K562 (cell line): ENCODE measurements around the gene KASH5. TPM values are rescaled to one million over a fixed set of nuclear protein-coding genes. Genes with fewer than 3 reads are reported as not detected.

Experiments used
- BRF2 ChIP-seq: IDR thresholded peaks from 3 replicates; pipeline ENCODE4 v1.6.1; 2011; ENCODE audit warnings: borderline replicate concordance, mild to moderate bottlenecking; ENCODE audit not compliant: insufficient read length, insufficient read depth
- DMBX1 ChIP-seq: fragments of 250-450 bp; sonication (Bioruptor Pico); IDR thresholded peaks from 2 replicates; pipeline ENCODE4 v1.8.0; 2022; ENCODE audit warnings: inconsistent platforms, mild to moderate bottlenecking, moderate library complexity, borderline replicate concordance
- ETS1 ChIP-seq: conservative IDR thresholded peaks from 2 replicates; pipeline ENCODE4 v1.6.1; 2011; ENCODE audit warnings: low read depth, mild to moderate bottlenecking, low read length; ENCODE audit not compliant: control insufficient read depth
- ETV6 ChIP-seq, 3 experiments: fragments of 150-350 bp in 1 of 3; sonication (generic) in 1 of 3; formaldehyde crosslinking in 1 of 3; IDR thresholded peaks; 2 replicates each; pipeline versions ENCODE4 v1.6.1 to v1.8.0; 2014 to 2022; ENCODE audit warnings: borderline replicate concordance in 2 of 3, low read depth in 2 of 3, antibody characterized with exemption in 1 of 3, low read length in 1 of 3, mild to moderate bottlenecking in 1 of 3, missing genetic modification reagents in 1 of 3
- HBP1 ChIP-seq: fragments of 450-650 bp; formaldehyde crosslinking; IDR thresholded peaks from 2 replicates; pipeline ENCODE4 v1.4.0; 2022; ENCODE audit warnings: missing genetic modification characterization
- ILK ChIP-seq: fragments of 450-650 bp; IDR thresholded peaks from 2 replicates; pipeline ENCODE4 v1.6.1; 2016; ENCODE audit warnings: missing genetic modification characterization, low read depth, mild to moderate bottlenecking, missing compliant biosample characterization, moderate library complexity, borderline replicate concordance
- JUND ChIP-seq, 2 experiments: IDR thresholded peaks; 2 replicates in 1 of 2; 3 replicates in 1 of 2; pipeline ENCODE4 v1.6.1; 2011; ENCODE audit warnings: borderline replicate concordance in 2 of 2, low read depth in 2 of 2, low read length in 2 of 2, improper control_type of control experiment in 1 of 2, missing biosample characterization in 1 of 2, missing genetic modification characterization in 1 of 2, missing genetic modification reagents in 1 of 2
- KHSRP ChIP-seq: fragments of 450-650 bp; IDR thresholded peaks from 2 replicates; pipeline ENCODE4 v1.6.1; 2017
- KLF16 ChIP-seq: IDR thresholded peaks from 2 replicates; pipeline ENCODE4 v1.6.1; 2016; ENCODE audit warnings: antibody characterized with exemption
- LCOR ChIP-seq: sonication (generic); formaldehyde crosslinking; IDR thresholded peaks from 2 replicates; pipeline ENCODE4 v1.8.0; 2022; ENCODE audit warnings: mild to moderate bottlenecking, missing genetic modification reagents
- MCM5 ChIP-seq: fragments of 450-650 bp; IDR thresholded peaks from 2 replicates; pipeline ENCODE4 v1.6.1; 2016; ENCODE audit warnings: low read depth
- NONO ChIP-seq, 2 experiments: fragments of 200-400 bp in 1 of 2; fragments of 450-650 bp in 1 of 2; formaldehyde crosslinking in 1 of 2; IDR thresholded peaks; 2 replicates each; pipeline ENCODE4 v1.6.1; 2017; ENCODE audit warnings: low read depth in 2 of 2, mild to moderate bottlenecking in 2 of 2, moderate library complexity in 2 of 2, low read length in 1 of 2
- PPARD ChIP-seq: fragments of 250-450 bp; sonication (Bioruptor Pico); IDR thresholded peaks from 2 replicates; pipeline ENCODE4 v1.8.0; 2022; ENCODE audit warnings: inconsistent platforms, mild to moderate bottlenecking, moderate library complexity
- RAD51 ChIP-seq: fragments of 450-650 bp; IDR thresholded peaks from 2 replicates; pipeline ENCODE4 v1.7.1; 2016; ENCODE audit warnings: low read depth, mild to moderate bottlenecking, borderline replicate concordance
- RFX5 ChIP-seq: IDR thresholded peaks from 2 replicates; pipeline ENCODE4 v1.6.1; 2011; ENCODE audit warnings: low read depth, mild to moderate bottlenecking, improper control_type of control experiment, low read length
- SETDB1 ChIP-seq: IDR thresholded peaks from one replicate; pipeline ENCODE4 v1.6.1; 2012; ENCODE audit warnings: low read length, control low read depth, inconsistent platforms
- SIX5 ChIP-seq, 2 experiments: IDR thresholded peaks; 2 replicates each; pipeline ENCODE4 v1.6.1; 2011; ENCODE audit warnings: low read length in 2 of 2, borderline replicate concordance in 1 of 2, low read depth in 1 of 2, mild to moderate bottlenecking in 1 of 2, moderate library complexity in 1 of 2; ENCODE audit not compliant: insufficient read depth in 1 of 2
- SMARCB1 ChIP-seq: IDR thresholded peaks from 2 replicates; pipeline ENCODE4 v1.6.1; 2011; ENCODE audit warnings: improper control_type of control experiment, low read depth; ENCODE audit not compliant: insufficient read length
- SRSF1 ChIP-seq: fragments of 200-400 bp; formaldehyde crosslinking; IDR thresholded peaks from 2 replicates; pipeline ENCODE4 v1.6.1; 2017; ENCODE audit warnings: mild to moderate bottlenecking, low read depth, low read length, moderate library complexity
- VEZF1 ChIP-seq: fragments of 200-800 bp; sonication (Bioruptor generic); IDR thresholded peaks from 2 replicates; pipeline ENCODE4 v1.6.1; 2017; ENCODE audit warnings: missing genetic modification characterization, missing compliant biosample characterization
- ZNF212 ChIP-seq: fragments of 450-650 bp; formaldehyde crosslinking; IDR thresholded peaks from 2 replicates; pipeline ENCODE4 v1.4.0; 2020; ENCODE audit warnings: mild to moderate bottlenecking
- ZNF217 ChIP-seq: sonication (generic); formaldehyde crosslinking; IDR thresholded peaks from 2 replicates; pipeline ENCODE4 v1.8.0; 2022; ENCODE audit warnings: mild to moderate bottlenecking, missing genetic modification reagents
- polyA plus RNA-seq, 8 experiments: library from polyadenylated mRNA; depleted of rRNA in 4 of 8; stranded (reverse) in 5 of 8; unstranded in 3 of 8; fragments of >200 nt; fragmentation: Nextera tagmentation in 2 of 8; fragmentation: Illumina TruSeq in 1 of 8; extraction: Ambion mirVana in 2 of 8; extraction: Trizol in 1 of 8; gene quantifications; 2 replicates each; pipeline versions ENCODE4 v1.2.1 to v1.2.3, GENCODE V29; 2011 to 2014; ENCODE audit warnings: inconsistent platforms in 1 of 8, missing spikeins in 1 of 8
- total RNA-seq, 7 experiments: library from RNA; depleted of rRNA in 6 of 7; stranded (reverse); fragments of >200 nt in 6 of 7; fragmentation: Illumina TruSeq in 2 of 7; extraction: Trizol in 2 of 7; gene quantifications; 2 replicates each; pipeline versions ENCODE4 v1.2.1 to v1.2.3, GENCODE V29; 2011 to 2021; ENCODE audit warnings: low replicate concordance in 1 of 7

KASH5 gene
- total and polyA plus RNA-seq, 9 of the 15 experiments (the other 6 are each of a cell fraction or from before 2014, with no cell fraction given) = 0.07 to 0.84 (median 0.34) TPM; not detected in 1

- no peak for TF ChIP-seq ZNF217 (CRISPR knock-in tag)
- TF ChIP-seq RAD51 = no peak
- TF ChIP-seq NONO (IDR thresholded peaks at IDR 0.05; ENCODE audit: low read depth in 2 of 2, low read length in 1 of 2) = no peak
- no peak for TF ChIP-seq DMBX1 (CRISPR knock-in tag)
- no peak for TF ChIP-seq SETDB1
- TF ChIP-seq PPARD = no peak
- TF ChIP-seq ETS1 = 0 out of 2 replicates have a peak, but pooled peaks have one; percentile 38
- TF ChIP-seq JUND (IDR thresholded peaks at IDR 0.05; ENCODE audit: borderline replicate concordance, low read depth, low read length) = no peak
- no peak for TF ChIP-seq JUND (tag; IDR thresholded peaks at IDR 0.05; ENCODE audit: borderline replicate concordance, low read depth, low read length)
- TF ChIP-seq KHSRP = no peak
- TF ChIP-seq KLF16 = no peak
- TF ChIP-seq VEZF1 = no peak; the same call in 1 of the 2 replicates
- TF ChIP-seq SIX5 (IDR thresholded peaks at IDR 0.05; ENCODE audit: borderline replicate concordance in 1 of 2, insufficient read depth in 1 of 2, low read depth in 1 of 2, low read length in 2 of 2) = no peak
- TF ChIP-seq SMARCB1 = no peak
- TF ChIP-seq HBP1 (CRISPR knock-in tag) = no peak
- no peak for TF ChIP-seq ZNF212
- no peak for TF ChIP-seq BRF2
- TF ChIP-seq ETV6 (IDR thresholded peaks at IDR 0.05; ENCODE audit: borderline replicate concordance in 1 of 2, low read depth in 2 of 2, low read length in 1 of 2) = no peak
- no peak for TF ChIP-seq ETV6 (CRISPR knock-in tag; IDR thresholded peaks at IDR 0.05; ENCODE audit: borderline replicate concordance)
- TF ChIP-seq ILK (tag) = no peak
- TF ChIP-seq RFX5 = no peak
- TF ChIP-seq MCM5 = no peak
- no peak for TF ChIP-seq SRSF1
- 0 out of 2 replicates have a peak, but pooled peaks have one; percentile 14 for TF ChIP-seq LCOR (CRISPR knock-in tag)
Observed at GRCh38 chr19:49442771-49443365, 54.8 kb downstream of the KASH5 start (continued).
